ENCODE measurements around the gene MET.

The MET gene

GRCh38 chr7:116790025-116790424 is 118.0 kb downstream of the MET start:
- Histone ChIP-seq H3K27me3 (ENCODE audit: control insufficient read depth, insufficient read depth, low read length, poor library complexity, severe bottlenecking) (no peaks in the 10 kb centered on the region), H3K36me3 (ENCODE audit: control insufficient read depth, insufficient read depth, low read length) (no peaks in the 10 kb centered on the region), H3K9me3 (ENCODE audit: control insufficient read depth, low read length) (no peaks in the 10 kb centered on the region), H3K27ac (ENCODE audit: insufficient read depth, low read depth, low read length, poor library complexity, severe bottlenecking) (no peak overlapping the region), H3K4me1 (ENCODE audit: control insufficient read depth, insufficient read depth, low read length) (no peaks in the 10 kb centered on the region), H3K4me3 (ENCODE audit: insufficient read depth, low read depth, low read length) (no peak overlapping the region)
- WGBS, 2 experiments: 90 to 91% methylated on average over 3 of the region's 3 CpGs

GRCh38 chr7:116792813-116793212 is 120.8 kb downstream of the MET start:
- Histone ChIP-seq H3K4me1 (ENCODE audit: control insufficient read depth, insufficient read depth, low read length) (no peaks in the 10 kb centered on the region), H3K27ac (ENCODE audit: insufficient read depth, low read depth, low read length, poor library complexity, severe bottlenecking) (no peak overlapping the region), H3K9me3 (ENCODE audit: control insufficient read depth, low read length) (no peaks in the 10 kb centered on the region), H3K36me3 (ENCODE audit: control insufficient read depth, insufficient read depth, low read length) (no peaks in the 10 kb centered on the region), H3K4me3 (ENCODE audit: insufficient read depth, low read depth, low read length) (no peak overlapping the region), H3K27me3 (ENCODE audit: control insufficient read depth, insufficient read depth, low read length, poor library complexity, severe bottlenecking) (no peaks in the 10 kb centered on the region)
- WGBS, 2 experiments: 87 to 88% methylated on average over 4 of the region's 4 CpGs

GRCh38 chr7:116793795-116794340 is 121.9 kb downstream of the MET start:
- Histone ChIP-seq H3K4me1 (ENCODE audit: control insufficient read depth, insufficient read depth, low read length) (no peaks in the 10 kb centered on the region), H3K27me3 (ENCODE audit: control insufficient read depth, insufficient read depth, low read length, poor library complexity, severe bottlenecking) (no peaks in the 10 kb centered on the region), H3K27ac (ENCODE audit: insufficient read depth, low read depth, low read length, poor library complexity, severe bottlenecking) (no peak overlapping the region), H3K36me3 (ENCODE audit: control insufficient read depth, insufficient read depth, low read length) (no peaks in the 10 kb centered on the region), H3K9me3 (ENCODE audit: control insufficient read depth, low read length) (no peaks in the 10 kb centered on the region), H3K4me3 (ENCODE audit: insufficient read depth, low read depth, low read length) (no peak overlapping the region)
- 94 to 95% methylated on average over 5 of the region's 5 CpGs for WGBS, 2 experiments

GRCh38 chr7:116796471-116796870 is 124.5 kb downstream of the MET start:
- Histone ChIP-seq H3K9me3 (ENCODE audit: control insufficient read depth, low read length) (no peaks in the 10 kb centered on the region), H3K4me1 (ENCODE audit: control insufficient read depth, insufficient read depth, low read length) (no peaks in the 10 kb centered on the region), H3K27me3 (ENCODE audit: control insufficient read depth, insufficient read depth, low read length, poor library complexity, severe bottlenecking) (no peaks in the 10 kb centered on the region), H3K27ac (ENCODE audit: insufficient read depth, low read depth, low read length, poor library complexity, severe bottlenecking) (no peak overlapping the region), H3K4me3 (ENCODE audit: insufficient read depth, low read depth, low read length) (no peak overlapping the region), H3K36me3 (ENCODE audit: control insufficient read depth, insufficient read depth, low read length) (no peaks in the 10 kb centered on the region)
- 94 to 96% methylated on average over 5 of the region's 5 CpGs for WGBS, 2 experiments

- 100% methylated on average over 1 of the region's 2 CpGs for WGBS, 2 experiments
- H3K27me3 ChIP-seq (ENCODE audit: control insufficient read depth, insufficient read depth, low read length, poor library complexity, severe bottlenecking): no peaks in the 10 kb centered on the region
- no peak overlapping the region for H3K27ac ChIP-seq (ENCODE audit: insufficient read depth, low read depth, low read length, poor library complexity, severe bottlenecking)
Observed at GRCh38 chr7:116797612-116798011, 125.6 kb downstream of the MET start.

GRCh38 chr7:116798232-116798631 is 126.2 kb downstream of the MET start:
- Histone ChIP-seq H3K27me3 (ENCODE audit: control insufficient read depth, insufficient read depth, low read length, poor library complexity, severe bottlenecking) (no peaks in the 10 kb centered on the region), H3K27ac (ENCODE audit: insufficient read depth, low read depth, low read length, poor library complexity, severe bottlenecking) (no peak overlapping the region), H3K9me3 (ENCODE audit: control insufficient read depth, low read length) (no peaks in the 10 kb centered on the region), H3K4me3 (ENCODE audit: insufficient read depth, low read depth, low read length) (no peak overlapping the region), H3K4me1 (ENCODE audit: control insufficient read depth, insufficient read depth, low read length) (peaks cover 7% of the 10 kb centered on the region), H3K36me3 (ENCODE audit: control insufficient read depth, insufficient read depth, low read length) (no peaks in the 10 kb centered on the region)
- 92 to 95% methylated on average over 3 of the region's 3 CpGs for WGBS, 2 experiments

More at GRCh38 chr7:116797612-116798011, 125.6 kb downstream of the MET start:
- Histone ChIP-seq H3K4me3 (ENCODE audit: insufficient read depth, low read depth, low read length) (no peak overlapping the region), H3K4me1 (ENCODE audit: control insufficient read depth, insufficient read depth, low read length) (peaks cover 5% of the 10 kb centered on the region), H3K36me3 (ENCODE audit: control insufficient read depth, insufficient read depth, low read length) (no peaks in the 10 kb centered on the region), H3K9me3 (ENCODE audit: control insufficient read depth, low read length) (no peaks in the 10 kb centered on the region)

- Histone ChIP-seq H3K27me3 (ENCODE audit: control insufficient read depth, insufficient read depth, low read length, poor library complexity, severe bottlenecking) (no peaks in the 10 kb centered on the region), H3K4me1 (ENCODE audit: control insufficient read depth, insufficient read depth, low read length) (peaks cover 7% of the 10 kb centered on the region), H3K9me3 (ENCODE audit: control insufficient read depth, low read length) (no peaks in the 10 kb centered on the region), H3K36me3 (ENCODE audit: control insufficient read depth, insufficient read depth, low read length) (no peaks in the 10 kb centered on the region), H3K4me3 (ENCODE audit: insufficient read depth, low read depth, low read length) (no peak overlapping the region), H3K27ac (ENCODE audit: insufficient read depth, low read depth, low read length, poor library complexity, severe bottlenecking) (no peak overlapping the region)
Observed at GRCh38 chr7:116799916-116800315, 127.9 kb downstream of the MET start.

- Histone ChIP-seq H3K27ac (ENCODE audit: insufficient read depth, low read depth, low read length, poor library complexity, severe bottlenecking) (no peak overlapping the region), H3K4me1 (ENCODE audit: control insufficient read depth, insufficient read depth, low read length) (peaks cover 7% of the 10 kb centered on the region), H3K36me3 (ENCODE audit: control insufficient read depth, insufficient read depth, low read length) (no peaks in the 10 kb centered on the region), H3K4me3 (ENCODE audit: insufficient read depth, low read depth, low read length) (no peak overlapping the region), H3K9me3 (ENCODE audit: control insufficient read depth, low read length) (no peaks in the 10 kb centered on the region), H3K27me3 (ENCODE audit: control insufficient read depth, insufficient read depth, low read length, poor library complexity, severe bottlenecking) (no peaks in the 10 kb centered on the region)
- 93 to 97% methylated on average over 2 of the region's 2 CpGs for WGBS, 2 experiments
Observed at GRCh38 chr7:116800594-116800993, 128.6 kb downstream of the MET start.

- no peaks in the 10 kb centered on the region for H3K27me3 ChIP-seq (ENCODE audit: control insufficient read depth, insufficient read depth, low read length, poor library complexity, severe bottlenecking)
- no peaks in the 10 kb centered on the region for H3K9me3 ChIP-seq (ENCODE audit: control insufficient read depth, low read length)
- H3K4me3 ChIP-seq (ENCODE audit: insufficient read depth, low read depth, low read length): no peak overlapping the region
- no peak overlapping the region for H3K27ac ChIP-seq (ENCODE audit: insufficient read depth, low read depth, low read length, poor library complexity, severe bottlenecking)
- peaks cover 7% of the 10 kb centered on the region for H3K4me1 ChIP-seq (ENCODE audit: control insufficient read depth, insufficient read depth, low read length)
- WGBS, 2 experiments: 71 to 87% methylated on average over 2 of the region's 2 CpGs
- no peaks in the 10 kb centered on the region for H3K36me3 ChIP-seq (ENCODE audit: control insufficient read depth, insufficient read depth, low read length)
Observed at GRCh38 chr7:116801092-116801710, 129.2 kb downstream of the MET start.

- H3K4me3 ChIP-seq (ENCODE audit: insufficient read depth, low read depth, low read length): no peak overlapping the region
- no peaks in the 10 kb centered on the region for H3K27me3 ChIP-seq (ENCODE audit: control insufficient read depth, insufficient read depth, low read length, poor library complexity, severe bottlenecking)
- peak overlapping the region; percentile 54 for H3K27ac ChIP-seq (ENCODE audit: insufficient read depth, low read depth, low read length, poor library complexity, severe bottlenecking)
- H3K4me1 ChIP-seq (ENCODE audit: control insufficient read depth, insufficient read depth, low read length): peaks cover 7% of the 10 kb centered on the region
- WGBS, 2 experiments: 79 to 82% methylated on average over 7 of the region's 7 CpGs
- H3K9me3 ChIP-seq (ENCODE audit: control insufficient read depth, low read length): no peaks in the 10 kb centered on the region
- no peaks in the 10 kb centered on the region for H3K36me3 ChIP-seq (ENCODE audit: control insufficient read depth, insufficient read depth, low read length)
Observed at GRCh38 chr7:116802144-116802745, 130.2 kb downstream of the MET start.
